Vagina (tissue), 2 donors: ENCODE data around the gene UBASH3B.

Source experiments
- POLR2AphosphoS5 ChIP-seq, 2 donors: sonication (generic); formaldehyde crosslinking; IDR thresholded peaks; one replicate each; pipeline ENCODE4 v1.9.0; 2017; ENCODE audit warnings: antibody characterized with exemption in 2 of 2, mild to moderate bottlenecking in 2 of 2, low read depth in 1 of 2; ENCODE audit not compliant: insufficient read depth in 1 of 2
- TF ChIP-seq, protein P1 (sequence below), 3 experiments: fragments of 450-650 bp in 2 of 3; fragments of 200-600 bp in 1 of 3; sonication (generic) in 1 of 3; IDR thresholded peaks; one replicate each; pipeline ENCODE4 v1.5.1; 2017 to 2019; ENCODE audit warnings: antibody characterized with exemption in 3 of 3, mild to moderate bottlenecking in 2 of 3, moderate library complexity in 2 of 3

DNA sequence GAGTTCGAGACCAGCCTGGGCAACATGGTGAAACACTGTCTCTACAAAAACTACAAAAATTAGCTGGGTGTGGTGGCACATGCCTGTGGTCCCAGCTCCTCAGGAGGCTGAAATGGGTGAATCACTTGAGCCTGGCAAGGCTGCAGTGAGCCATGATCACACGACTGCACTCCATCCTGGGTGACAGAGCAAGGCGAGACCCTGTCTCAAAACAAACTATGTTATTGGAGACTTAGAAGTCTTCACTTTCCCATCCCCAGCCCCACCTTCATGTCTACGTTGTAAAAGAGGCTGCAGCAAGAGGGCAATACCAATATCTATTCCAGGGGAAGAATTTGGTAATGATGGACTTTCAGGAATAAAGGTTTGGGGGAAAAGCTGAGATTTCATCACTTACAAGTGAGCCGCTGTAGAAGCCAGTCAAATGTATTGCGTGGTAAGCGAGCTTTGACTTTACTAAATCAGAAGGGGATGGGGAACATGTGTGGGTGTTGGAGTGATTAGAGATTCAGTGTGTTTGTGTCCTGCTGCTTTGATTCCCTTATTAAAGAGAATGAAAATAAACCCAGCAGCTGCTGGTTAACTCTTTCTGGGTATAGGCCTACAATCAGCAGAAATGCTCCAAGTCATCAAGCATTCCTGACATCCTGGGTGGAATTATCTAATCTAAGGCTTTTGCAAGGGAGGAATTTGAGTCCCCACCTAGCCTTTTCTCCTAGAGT is 53.7 kb downstream of the UBASH3B start:
- TF ChIP-seq, protein P1, sequence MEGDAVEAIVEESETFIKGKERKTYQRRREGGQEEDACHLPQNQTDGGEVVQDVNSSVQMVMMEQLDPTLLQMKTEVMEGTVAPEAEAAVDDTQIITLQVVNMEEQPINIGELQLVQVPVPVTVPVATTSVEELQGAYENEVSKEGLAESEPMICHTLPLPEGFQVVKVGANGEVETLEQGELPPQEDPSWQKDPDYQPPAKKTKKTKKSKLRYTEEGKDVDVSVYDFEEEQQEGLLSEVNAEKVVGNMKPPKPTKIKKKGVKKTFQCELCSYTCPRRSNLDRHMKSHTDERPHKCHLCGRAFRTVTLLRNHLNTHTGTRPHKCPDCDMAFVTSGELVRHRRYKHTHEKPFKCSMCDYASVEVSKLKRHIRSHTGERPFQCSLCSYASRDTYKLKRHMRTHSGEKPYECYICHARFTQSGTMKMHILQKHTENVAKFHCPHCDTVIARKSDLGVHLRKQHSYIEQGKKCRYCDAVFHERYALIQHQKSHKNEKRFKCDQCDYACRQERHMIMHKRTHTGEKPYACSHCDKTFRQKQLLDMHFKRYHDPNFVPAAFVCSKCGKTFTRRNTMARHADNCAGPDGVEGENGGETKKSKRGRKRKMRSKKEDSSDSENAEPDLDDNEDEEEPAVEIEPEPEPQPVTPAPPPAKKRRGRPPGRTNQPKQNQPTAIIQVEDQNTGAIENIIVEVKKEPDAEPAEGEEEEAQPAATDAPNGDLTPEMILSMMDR (IDR thresholded peaks at IDR 0.05): no peak
- TF ChIP-seq POLR2AphosphoS5 (IDR thresholded peaks at IDR 0.05; ENCODE audit: insufficient read depth in 1 of 2, low read depth in 1 of 2): no peak
